HG02970 (cell line): Measurements from ENCODE around the gene CCDC127.

Experiments used
- ATAC-seq: cut with Tn5 transposase; IDR thresholded peaks from one replicate; pipeline ENCODE4 v1.9.1; 2021; ENCODE audit warnings: mild to moderate bottlenecking, moderate library complexity, moderate number of reproducible peaks; ENCODE audit not compliant: unreplicated experiment, low FRiP score

CCDC127 gene

DNA sequence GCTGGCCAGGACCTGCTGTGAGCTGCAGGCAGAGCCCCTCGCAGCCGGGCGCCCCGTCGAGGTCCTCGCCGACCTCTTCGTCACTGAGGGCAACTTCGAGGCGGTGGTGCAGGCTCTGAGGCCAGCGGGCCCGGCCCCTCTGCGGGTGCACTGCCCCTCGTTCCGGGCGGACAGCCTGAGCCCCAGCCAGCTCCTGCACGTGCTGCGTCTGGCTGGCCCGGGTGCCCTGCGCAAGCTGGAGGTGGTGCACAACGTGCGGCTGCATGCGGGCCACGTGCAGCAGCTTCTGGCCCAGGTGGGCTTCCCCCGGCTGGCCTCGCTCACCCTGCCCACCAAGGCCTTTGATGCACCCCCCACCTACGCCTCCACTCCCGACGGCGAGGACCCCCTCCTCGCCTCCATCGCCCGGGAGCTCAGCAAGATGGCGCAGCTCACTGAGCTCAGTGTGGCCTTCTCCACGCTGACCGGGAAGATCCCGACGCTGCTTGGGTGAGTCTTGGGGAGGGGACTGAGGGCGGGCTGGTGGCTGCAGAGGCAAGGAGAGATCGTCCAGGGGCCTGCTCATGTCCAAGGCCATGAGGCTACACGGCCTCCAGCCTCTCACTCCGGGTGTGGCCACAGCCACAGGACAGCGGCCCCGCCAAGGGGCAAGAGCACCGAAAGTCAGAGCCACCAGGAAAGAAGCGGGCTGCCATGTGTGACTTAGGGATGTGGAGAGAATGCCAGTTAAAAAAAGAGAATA is 25.8 kb downstream of the CCDC127 start:
- ATAC-seq: no peak

DNA sequence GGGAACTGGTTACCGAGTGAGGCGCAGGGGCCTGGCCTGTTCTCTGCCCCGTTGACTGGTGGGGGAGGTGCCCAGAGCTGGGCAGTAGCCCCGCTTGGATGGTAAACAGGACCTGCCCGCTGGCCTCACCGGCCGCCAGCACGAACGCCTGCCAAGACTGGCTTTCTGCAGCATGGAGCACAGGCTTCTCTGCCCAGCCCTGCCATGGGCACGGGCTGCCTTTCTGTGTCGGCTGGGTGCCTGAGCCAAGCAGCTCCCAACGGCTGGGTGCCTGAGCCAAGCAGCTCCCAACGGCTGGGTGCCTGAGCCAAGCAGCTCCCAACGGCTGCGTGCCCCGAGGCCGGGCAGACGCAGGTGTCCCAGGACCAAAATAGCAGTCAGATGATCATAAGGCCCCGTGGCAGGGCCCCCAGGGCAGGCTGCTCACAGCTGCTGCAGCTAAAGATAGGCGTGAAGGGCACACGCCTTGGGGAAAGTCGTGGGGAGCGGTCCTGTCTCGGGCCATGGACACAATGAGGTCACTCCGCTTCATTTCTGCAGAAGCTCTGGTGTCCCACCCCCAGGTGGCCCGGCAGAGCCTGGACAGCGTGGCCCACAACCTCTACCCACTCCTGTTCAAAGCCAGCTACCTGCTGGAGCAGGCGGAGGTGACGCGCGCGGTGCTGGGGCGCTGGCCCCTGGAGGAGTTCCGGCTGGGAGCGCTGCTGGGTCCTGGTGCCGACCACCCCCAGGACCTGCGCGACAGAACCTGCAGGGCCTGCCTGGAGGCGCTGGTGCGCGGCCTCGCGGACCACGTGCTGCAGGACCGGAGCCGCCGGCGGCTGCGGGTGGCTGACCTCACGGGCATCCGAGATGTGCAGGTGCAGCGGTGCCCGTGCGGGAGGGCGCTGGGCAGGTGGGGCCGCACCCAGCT is 26.7 kb downstream of the CCDC127 start, which contains the start of gene LRRC14B:
Gene LRRC14B, plus strand, starts transcription at position 460 of the 913 bp plus-strand sequence. Its CDS starts 44 bp downstream, at position 504.
- no peak for ATAC-seq

DNA sequence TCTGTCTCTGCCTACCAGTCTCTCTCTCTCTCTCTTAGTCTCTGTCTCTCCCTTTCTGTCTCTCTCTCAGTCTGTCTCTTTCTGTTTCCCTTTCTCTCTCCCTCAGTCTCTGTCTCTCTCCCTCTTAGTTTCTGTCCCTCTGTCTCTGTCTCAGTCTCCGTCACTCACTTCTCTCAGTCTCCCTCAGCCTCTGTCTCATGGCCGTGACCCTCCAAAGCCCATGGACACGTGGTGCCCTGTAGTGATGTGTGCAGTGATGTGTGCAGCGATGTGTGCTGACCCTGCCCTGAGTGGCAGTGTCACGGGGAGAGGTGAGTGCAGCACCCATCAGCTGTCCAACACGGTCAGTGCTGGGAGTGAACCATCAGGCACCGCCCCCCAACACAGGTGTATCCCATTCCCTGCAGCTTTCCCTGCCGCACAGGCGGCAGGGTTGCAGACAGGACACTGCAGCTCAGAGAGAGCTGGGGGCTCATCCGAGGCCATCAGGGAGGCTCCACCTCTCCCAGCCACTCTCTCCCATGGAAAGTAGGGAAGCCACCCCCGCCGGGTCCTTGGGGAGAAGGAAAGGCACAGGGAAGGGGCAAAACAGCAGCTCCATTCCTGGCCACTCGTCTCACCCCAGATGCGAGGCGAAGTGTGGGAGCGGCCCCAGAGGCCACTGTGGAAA is 27.5 kb downstream of the CCDC127 start:
- ATAC-seq: no peak

DNA sequence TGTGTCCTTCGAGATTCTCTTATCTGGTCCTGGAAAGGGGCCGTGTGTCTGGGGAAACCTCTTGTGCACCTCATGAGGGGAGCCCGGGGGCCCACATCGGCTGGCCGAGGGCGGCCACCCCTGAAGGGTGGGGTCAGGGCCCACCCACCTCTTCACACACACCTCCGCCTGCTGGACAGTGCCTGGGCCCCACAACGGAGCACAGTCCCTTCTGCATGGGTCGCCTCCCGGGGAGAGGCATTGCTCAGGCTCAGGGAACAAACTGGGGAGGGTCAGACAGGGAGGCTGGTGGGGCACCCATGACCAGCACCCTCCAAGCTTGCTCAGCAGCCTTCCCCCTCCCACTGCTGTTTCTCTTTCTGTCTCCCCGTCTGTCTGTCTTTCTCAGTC is 28.0 kb downstream of the CCDC127 start:
- no peak for ATAC-seq

DNA sequence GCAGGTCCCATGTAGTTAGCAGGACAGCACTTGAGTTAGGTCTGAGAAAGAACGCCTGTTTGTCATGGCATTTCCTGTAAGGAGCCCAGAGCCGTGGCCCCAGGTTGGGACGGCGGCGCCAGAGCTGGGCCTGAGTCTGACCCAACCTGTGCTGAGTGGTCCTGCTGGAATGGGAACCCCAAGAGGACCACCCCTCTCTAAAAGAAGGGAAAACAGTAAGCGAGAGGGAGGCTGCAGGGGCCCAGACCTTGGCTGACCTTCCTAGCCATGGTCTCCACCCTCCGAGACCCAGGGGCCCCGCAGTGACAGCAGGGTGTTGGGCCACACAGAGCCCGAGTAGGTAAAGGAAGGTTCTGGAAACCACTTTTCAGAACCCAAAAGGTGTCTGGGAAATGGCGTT is 28.5 kb downstream of the CCDC127 start:
- no peak for ATAC-seq

DNA sequence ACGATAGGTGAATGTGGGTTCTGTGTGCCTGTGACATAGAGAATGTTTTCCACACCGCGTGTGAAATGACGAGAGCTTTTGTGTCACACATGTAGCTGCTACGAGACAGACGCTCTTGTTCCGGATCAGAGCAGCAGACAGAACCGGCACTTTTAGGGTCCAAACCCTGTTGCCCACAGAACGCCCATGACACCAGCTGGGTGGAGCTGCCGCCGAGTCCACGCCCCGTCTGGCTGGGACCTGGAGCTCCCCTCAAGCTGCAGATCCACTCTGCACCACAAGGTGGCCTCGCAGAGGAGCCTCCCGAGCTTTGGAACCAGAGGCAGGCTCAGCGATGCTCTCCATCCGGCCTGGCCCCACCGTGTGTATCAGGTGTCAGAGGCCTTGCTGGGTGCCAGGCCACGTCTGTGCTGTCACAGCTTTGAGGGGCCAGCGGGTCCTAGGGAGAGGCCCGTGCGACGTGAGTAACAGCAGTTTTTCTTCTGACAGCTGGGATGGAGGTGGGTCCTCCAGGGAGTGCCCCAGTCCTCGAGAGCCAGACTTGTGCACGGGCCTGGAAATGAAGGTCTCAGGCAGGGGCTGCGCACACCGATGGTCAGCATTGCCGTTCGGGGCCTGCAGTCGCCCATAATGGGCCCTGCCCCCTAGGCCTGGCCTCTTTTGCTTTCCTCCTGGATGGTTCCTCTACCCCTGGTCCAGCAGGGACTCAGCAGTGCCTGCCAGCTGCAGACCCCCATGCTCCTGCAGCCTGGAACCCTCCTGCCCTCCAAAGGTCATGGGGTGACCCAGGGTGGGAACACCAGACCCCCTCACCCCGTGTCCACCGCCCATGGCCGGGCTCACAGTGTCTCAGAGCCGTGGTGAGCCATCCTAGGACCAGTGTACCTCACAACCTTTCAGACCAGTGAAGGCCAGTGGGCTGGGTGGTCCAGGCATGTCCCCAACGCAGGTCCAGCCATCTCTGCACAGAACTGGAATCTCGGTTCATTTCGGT is 29.2 kb downstream of the CCDC127 start:
- ATAC-seq: peak; percentile 57

DNA sequence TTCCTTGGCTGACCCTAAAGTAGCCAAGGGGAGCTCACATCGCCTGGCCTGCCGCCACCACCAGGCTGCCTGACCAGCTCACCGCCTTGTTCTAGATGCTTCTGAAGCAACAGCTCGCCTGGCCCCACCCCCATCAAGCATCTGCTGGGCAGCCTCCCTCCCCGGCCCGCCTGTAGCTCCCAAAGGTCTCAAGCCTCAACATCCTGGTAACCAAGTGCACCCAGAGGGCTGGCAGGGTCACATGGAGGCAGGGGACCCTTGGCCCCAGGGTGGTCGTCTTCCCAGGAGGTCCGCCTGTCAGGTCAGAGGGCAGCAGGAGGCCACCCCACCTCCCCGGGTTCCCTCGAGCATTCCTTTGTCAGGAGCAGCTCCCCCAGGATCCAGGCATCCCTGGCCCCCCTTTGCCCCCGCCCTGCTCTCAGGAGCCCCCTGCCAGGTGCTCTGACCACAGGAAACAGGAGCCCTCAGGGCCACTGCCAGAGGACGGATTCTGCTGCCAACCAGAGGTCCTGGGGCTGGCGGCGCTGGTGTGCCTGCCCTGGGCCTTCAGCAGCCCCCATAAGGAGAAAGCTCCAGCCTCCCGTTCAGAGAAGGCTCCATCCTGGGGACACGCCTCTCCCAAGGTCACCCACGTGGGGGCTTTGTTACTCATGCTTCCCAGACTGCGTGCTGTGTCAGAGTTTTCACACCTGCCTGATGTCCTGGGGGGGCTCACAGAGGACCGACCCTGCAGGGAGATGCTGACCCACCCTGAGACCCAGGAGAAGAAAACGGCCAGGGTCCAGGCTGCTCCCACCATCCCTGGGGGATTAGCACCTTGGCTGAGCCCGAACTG is 30.1 kb downstream of the CCDC127 start:
- ATAC-seq: no peak

DNA sequence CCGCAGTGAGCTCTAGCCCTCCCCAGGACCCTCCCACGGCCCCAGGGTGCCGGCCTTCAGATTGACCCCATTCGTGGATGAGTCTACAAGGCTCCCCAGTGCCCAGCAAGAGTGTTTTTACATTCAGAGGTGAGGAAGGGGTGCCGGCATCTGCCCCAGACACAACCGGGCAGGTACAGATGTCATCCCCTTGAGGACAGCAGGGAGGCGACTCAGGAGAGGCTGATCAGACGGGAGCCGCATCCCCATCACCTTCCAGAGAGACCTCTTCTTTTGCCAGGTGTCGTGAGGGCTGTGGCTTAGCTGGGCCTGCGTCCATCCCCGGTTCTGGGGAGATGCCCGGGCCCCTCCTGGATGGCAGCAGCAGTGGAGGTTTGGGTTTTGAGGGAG is 30.9 kb downstream of the CCDC127 start:
- ATAC-seq: no peak

DNA sequence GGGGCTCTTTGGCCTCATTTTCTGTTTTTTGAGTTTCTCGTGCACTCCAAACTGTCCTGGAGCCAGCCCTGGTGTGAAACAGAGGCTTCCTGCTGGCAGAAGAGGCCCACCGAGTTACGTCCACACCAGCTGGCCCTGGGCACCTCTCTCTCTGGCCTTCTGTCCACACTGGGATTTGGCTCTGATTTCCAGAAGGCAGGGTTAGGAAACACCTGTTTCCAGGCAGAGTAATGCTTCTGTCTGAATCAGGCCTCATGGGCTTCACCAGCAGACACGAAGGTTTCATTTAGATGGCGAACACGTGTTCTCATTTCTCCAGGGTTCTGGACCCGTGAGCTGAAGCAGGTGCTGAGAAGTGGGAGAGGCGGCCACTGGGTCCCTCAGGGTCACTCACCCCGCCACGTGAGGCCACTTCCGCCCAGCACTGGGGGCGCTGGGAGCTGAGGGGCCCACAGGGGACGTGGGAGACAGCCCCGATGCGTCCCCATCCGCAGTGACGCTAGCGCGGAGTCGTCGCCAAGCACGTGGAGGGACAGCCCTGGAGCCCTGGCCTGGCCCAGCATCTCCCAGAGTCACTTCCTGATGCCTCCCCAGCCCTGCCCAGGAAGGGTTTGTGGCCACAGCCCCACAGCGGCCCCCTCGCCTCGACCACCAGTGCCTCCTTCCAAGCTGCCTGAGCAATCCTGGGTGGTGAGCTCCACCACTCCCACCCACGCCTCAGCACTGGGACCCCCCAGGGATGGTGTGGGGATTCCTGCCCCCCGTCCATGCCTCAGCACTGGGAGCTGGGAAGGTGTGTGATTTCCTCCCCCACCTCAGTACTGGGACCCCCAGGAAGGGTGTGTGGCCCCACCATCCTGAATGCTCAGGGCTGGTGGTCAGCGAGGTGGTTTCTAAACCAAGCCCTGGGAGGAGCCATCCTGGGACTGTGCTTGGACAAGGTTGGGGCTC is 31.6 kb downstream of the CCDC127 start:
- no peak for ATAC-seq

DNA sequence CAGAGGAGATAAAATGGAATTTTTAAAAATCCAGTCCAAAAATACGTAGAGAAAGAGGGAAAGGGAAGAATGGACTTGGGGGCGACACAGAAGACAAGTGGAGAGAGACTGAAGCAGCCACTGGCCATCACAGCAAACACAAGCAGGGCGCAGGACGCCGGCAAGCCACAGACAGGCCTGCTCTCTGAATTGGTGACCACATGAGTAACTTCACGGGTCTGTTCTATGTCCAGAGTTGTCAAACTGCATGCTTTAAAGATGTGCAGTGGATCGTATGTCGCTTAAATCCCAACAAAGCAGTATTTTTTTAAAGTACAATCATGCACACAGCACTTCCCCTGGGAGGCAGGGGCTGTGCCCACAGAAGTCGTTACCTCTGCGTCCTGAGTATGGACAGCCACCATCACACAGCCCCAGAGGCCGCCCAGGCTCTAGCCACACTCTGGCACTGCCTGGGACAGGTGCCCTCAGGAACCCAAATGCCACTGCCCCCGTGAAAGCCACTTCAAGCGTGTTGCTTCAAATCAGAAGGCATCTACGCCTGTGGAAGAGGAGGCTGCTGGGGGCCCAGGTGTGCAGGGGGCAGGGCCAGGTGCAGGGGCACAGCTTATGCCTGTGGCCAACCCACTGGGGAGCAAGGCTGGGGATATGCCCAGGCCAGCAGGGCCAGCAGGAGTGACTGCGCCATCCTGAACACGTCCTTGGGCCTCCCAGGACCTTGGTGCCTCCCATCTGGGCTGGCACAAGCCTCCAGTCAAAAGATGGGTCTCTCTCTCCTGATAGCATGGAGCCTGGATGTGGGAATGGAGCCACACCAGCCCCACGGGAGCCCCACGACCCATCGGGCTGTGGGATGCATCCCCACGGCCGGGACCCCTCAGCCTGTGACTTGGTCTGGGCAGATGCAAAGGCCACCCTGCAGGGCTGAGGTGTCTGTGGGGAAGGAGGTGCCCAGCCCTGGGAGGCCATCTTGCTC is 32.6 kb downstream of the CCDC127 start:
- ATAC-seq: no peak

DNA sequence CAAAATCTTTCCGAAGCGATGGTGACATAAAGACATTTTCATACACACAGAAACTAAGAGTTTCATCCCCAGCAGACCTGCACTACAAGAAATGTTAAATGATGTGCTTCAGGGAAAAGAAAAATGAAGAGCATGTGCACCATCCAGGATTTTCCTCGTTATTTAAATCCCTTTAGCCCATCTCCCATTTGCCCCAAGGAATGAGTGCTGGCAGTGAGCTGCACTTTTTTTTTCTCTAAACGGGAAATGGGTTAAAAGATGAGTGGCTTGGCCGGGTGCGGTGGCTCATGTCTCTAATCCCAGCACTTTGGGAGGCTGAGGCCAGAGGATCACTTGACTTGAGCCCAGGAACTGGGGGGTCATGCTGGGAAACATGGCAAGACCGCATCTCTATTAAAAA is 33.5 kb downstream of the CCDC127 start:
- no peak for ATAC-seq

DNA sequence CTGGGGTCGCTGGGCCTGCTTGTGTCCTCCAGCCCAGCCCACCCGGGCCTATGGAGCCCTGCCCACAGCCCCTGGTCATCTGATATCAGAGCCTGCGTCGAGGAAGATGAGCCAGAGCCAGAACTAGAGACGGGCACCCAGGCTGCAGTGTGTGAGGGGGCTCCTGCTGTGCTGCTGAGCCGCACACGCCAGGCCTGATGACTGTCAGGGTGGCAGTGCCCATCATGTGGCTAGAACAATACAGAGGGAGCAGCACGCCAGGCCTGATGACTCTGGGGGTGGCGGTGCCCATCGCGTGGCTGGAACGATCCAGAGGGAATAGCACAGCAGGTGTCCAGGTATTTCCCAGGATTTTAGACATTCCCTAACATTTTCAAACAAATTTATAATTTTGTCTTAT is 35.8 kb downstream of the CCDC127 start:
- ATAC-seq: no peak

DNA sequence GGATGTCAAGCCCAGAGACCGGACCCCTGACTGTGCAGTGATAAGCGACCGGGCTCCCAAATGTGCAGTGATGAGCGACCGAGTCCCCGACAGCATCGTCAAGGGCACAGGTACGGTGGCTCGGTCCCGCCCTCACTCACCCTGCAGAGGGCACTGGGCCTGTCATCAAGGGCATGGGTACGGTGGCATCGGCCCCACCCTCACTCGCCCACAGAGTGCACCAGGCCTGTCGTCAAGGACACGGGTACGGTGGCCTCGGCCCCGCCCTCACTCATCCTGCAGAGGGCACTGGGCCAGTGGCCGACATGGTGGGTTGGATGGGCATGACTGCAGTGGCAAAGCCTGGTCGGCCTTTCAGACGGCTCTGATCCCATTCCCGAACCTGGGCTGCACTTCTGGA is 36.4 kb downstream of the CCDC127 start:
- ATAC-seq: no peak

DNA sequence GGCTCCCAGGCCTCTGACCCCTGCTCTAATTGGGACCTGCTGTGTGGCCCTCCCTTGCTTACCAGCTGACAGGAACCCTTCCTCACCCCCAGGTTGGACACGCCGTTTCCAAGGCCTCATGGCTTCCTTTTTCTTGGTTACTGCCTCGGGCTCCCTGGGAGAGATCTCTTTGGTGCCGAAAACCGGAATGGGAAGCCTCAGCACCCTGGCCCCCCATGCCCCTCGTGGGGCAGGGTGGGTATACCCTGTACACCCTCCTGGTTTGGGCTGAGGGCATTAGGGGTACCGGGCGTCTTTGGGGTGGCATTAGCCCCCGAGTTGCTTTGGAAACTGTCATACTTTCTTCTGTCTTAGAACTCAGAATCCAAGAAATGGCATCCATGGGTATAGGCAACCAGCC is 36.8 kb downstream of the CCDC127 start:
- no peak for ATAC-seq

DNA sequence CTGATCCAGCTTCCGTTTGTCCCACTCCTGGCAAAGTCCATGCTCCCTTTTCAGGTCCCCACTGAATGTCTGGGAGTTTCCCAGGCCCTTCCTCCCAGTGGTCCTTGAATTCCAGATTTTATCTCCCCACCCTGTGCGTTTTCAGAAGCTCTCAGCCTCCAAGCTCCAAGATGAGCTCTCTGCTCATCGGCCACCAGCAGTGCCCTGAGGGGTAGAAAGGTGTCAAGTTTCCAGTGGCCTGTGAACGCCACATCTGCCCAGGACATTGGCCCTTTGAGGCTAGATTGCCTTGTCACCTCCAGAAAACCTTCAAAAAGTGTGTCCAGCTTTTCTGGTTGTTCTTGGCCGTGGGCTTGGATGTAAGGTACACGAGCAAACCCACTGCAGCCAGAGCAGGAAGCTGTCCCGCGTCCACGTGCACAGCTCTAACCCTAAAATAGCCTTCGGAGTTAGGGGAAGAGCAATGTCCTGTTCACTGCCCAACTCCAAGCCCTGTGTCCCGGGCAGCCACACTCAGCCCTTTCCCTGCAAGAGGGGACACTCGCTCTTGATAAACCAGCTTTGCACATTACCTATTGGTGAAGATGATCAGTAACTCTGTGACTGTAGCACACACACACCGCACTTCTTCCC is 37.6 kb downstream of the CCDC127 start:
- no peak for ATAC-seq

DNA sequence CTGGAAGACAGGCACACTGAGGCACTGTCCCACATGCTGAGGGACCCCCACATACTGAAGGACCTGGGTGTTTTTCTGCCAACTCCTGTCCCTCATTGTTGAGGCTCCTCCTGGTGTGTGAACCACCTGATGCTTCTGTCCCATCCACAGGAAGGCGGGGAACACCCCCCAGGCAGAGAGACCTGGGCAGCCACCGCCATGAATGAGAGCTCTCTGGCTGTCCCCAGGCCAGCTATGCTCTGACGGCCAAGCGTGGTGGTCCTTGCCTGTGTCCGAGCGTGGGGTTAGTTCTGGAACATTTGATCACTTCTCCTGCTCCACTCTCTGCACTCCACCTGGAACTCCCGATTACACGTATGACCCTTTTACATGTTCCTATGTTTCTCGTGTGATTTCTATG is 38.6 kb downstream of the CCDC127 start:
- ATAC-seq: no peak
